ENCODE results near the gene ABCA4.

DNA sequence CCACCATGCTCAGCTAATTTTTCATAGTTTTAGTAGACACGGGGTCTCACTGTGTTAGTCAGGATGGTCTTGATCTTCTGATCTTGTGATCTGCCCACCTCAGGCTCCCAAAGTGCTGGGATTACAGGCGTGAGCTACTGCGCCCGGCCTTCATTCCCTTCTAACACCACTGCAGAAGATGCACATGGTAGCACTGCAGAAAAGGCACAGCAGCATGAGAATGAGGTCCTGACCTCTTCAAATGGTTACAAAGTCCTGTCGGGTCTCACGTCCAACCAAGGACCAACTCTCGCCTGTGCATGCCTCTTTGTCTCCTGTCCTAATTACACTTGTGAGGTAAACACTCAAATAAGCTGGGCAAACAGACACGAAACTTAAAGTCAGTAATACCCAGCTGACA is 128.8 kb downstream of the ABCA4 start:
- TF ChIP-seq, protein P1, sequence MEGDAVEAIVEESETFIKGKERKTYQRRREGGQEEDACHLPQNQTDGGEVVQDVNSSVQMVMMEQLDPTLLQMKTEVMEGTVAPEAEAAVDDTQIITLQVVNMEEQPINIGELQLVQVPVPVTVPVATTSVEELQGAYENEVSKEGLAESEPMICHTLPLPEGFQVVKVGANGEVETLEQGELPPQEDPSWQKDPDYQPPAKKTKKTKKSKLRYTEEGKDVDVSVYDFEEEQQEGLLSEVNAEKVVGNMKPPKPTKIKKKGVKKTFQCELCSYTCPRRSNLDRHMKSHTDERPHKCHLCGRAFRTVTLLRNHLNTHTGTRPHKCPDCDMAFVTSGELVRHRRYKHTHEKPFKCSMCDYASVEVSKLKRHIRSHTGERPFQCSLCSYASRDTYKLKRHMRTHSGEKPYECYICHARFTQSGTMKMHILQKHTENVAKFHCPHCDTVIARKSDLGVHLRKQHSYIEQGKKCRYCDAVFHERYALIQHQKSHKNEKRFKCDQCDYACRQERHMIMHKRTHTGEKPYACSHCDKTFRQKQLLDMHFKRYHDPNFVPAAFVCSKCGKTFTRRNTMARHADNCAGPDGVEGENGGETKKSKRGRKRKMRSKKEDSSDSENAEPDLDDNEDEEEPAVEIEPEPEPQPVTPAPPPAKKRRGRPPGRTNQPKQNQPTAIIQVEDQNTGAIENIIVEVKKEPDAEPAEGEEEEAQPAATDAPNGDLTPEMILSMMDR (IDR thresholded peaks at IDR 0.05) = no peak
- TF ChIP-seq POLR2A (IDR thresholded peaks at IDR 0.05) = no peak
